HL-60 (cell line): ENCODE data around the gene LAMC1.

Experiments
- CTCF ChIP-seq: IDR thresholded peaks from one replicate; pipeline ENCODE4 v1.5.1; 2011; ENCODE audit warnings: low read length, control low read depth, inconsistent platforms; ENCODE audit not compliant: insufficient read depth
- GABPA ChIP-seq: IDR thresholded peaks from 2 replicates; pipeline ENCODE4 v1.6.1; 2012; ENCODE audit warnings: low read depth
- TF ChIP-seq, protein P1 (sequence below): IDR thresholded peaks from 2 replicates; pipeline ENCODE4 v1.6.1; 2012; ENCODE audit warnings: low read depth; ENCODE audit not compliant: insufficient replicate concordance

DNA sequence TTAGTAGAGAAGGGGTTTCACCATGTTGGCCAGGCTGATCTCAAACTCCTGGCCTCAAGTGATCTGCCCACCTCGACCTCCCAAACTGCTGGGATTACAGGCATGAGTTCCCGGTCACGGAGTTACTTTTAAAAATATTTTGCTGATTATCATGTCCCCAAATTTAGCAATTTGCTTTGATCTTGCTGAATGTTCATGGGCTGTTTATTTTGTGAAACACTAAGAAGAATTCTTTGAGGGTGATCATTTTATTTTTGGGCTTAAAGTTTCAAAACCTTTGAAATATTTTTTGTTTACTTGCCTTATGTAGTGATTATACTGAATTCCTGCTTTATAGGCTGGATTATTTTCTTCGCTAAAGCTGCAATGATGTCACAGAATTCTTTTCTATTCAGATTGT is 11.4 kb upstream of the LAMC1 start:
- TF ChIP-seq CTCF: no peak
- TF ChIP-seq, protein P1, sequence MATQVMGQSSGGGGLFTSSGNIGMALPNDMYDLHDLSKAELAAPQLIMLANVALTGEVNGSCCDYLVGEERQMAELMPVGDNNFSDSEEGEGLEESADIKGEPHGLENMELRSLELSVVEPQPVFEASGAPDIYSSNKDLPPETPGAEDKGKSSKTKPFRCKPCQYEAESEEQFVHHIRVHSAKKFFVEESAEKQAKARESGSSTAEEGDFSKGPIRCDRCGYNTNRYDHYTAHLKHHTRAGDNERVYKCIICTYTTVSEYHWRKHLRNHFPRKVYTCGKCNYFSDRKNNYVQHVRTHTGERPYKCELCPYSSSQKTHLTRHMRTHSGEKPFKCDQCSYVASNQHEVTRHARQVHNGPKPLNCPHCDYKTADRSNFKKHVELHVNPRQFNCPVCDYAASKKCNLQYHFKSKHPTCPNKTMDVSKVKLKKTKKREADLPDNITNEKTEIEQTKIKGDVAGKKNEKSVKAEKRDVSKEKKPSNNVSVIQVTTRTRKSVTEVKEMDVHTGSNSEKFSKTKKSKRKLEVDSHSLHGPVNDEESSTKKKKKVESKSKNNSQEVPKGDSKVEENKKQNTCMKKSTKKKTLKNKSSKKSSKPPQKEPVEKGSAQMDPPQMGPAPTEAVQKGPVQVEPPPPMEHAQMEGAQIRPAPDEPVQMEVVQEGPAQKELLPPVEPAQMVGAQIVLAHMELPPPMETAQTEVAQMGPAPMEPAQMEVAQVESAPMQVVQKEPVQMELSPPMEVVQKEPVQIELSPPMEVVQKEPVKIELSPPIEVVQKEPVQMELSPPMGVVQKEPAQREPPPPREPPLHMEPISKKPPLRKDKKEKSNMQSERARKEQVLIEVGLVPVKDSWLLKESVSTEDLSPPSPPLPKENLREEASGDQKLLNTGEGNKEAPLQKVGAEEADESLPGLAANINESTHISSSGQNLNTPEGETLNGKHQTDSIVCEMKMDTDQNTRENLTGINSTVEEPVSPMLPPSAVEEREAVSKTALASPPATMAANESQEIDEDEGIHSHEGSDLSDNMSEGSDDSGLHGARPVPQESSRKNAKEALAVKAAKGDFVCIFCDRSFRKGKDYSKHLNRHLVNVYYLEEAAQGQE: no peak
- no peak for TF ChIP-seq GABPA
